Subcutaneous abdominal adipose tissue (tissue), 5 donors: ENCODE measurements around the gene CEP112.

Experiments used
- H3K27ac ChIP-seq: one replicate; pipeline ENCODE4 v1.7.0; 2013; ENCODE audit warnings: low read depth, mild to moderate bottlenecking, inconsistent platforms, low read length, moderate library complexity
- H3K27me3 ChIP-seq, 5 donors: one replicate each; pipeline ENCODE4 v1.7.0; 2013; ENCODE audit warnings: low read length in 5 of 5, inconsistent platforms in 1 of 5; ENCODE audit not compliant: control insufficient read depth in 5 of 5, insufficient read depth in 4 of 5
- H3K36me3 ChIP-seq, 5 donors: one replicate each; pipeline ENCODE4 v1.7.0; 2013; ENCODE audit warnings: low read length in 5 of 5; ENCODE audit not compliant: control insufficient read depth in 5 of 5, insufficient read depth in 5 of 5
- H3K4me1 ChIP-seq, 5 donors: one replicate each; pipeline ENCODE4 v1.7.0; 2013; ENCODE audit warnings: low read length in 5 of 5, mild to moderate bottlenecking in 3 of 5, moderate library complexity in 1 of 5; ENCODE audit not compliant: control insufficient read depth in 5 of 5, insufficient read depth in 5 of 5
- H3K4me3 ChIP-seq, 5 donors: one replicate each; pipeline ENCODE4 v1.7.0; 2013; ENCODE audit warnings: low read length in 5 of 5, low read depth in 1 of 5
- H3K9ac ChIP-seq, 5 donors: one replicate each; pipeline ENCODE4 v1.7.0; 2013; ENCODE audit warnings: low read length in 5 of 5, mild to moderate bottlenecking in 4 of 5, moderate library complexity in 3 of 5
- H3K9me3 ChIP-seq, 5 donors: one replicate each; pipeline ENCODE4 v1.7.0; 2013; ENCODE audit warnings: low read length in 5 of 5; ENCODE audit not compliant: control insufficient read depth in 5 of 5
- donor health status: healthy.
- donor health status: healthy.
- donor health status: healthy.
- donor health status: healthy.
- donor health status: healthy.

CEP112 gene

DNA sequence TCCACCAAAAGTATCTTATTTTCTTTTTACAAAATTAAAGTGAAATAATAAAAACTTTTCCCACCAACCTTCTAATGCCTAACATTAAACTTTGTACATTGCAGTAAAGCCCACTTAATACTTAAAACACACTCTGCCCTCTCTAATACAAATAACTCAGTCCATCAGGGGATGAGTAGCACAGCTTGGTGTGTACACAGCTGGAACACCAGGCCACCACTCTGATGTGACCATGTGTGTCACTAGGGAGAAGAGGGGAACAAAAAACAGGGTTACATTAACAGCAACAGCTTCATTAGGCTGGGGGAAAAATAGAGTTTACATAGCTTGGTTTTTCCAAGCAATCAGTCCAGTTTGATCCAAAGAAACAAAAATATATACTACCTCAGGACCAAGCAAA is 295.0 kb downstream of the CEP112 start:
- H3K4me3 ChIP-seq = no peak overlapping the region
- no peak overlapping the region for H3K27ac ChIP-seq
- no peaks in the 10 kb centered on the region for H3K4me1 ChIP-seq
- no peaks in the 10 kb centered on the region for H3K9me3 ChIP-seq
- H3K27me3 ChIP-seq = no peaks in the 10 kb centered on the region
- H3K9ac ChIP-seq = no peak overlapping the region
- peaks cover 0 to 6% (median 0%) of the 10 kb centered on the region in 5 donors for H3K36me3 ChIP-seq

DNA sequence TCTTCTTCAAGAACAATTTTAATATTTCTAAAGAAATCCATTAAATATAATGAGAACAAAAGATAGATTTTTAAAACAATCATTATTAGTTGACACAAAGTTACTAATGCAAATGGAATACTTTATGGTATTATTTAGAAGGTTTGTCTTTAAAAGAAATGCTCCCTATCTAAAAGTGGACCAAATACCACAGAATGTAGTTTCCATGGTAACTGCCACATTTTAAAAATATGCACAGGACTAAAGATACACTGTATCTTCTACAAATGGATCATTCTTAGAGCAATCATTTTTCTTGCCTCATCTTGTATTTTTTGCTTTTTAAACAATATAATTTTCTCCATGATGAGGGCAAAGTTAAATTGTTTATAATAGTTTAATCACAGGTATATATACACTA is 296.0 kb downstream of the CEP112 start:
- no peak overlapping the region for H3K4me3 ChIP-seq
- no peak overlapping the region for H3K27ac ChIP-seq
- H3K9me3 ChIP-seq = no peaks in the 10 kb centered on the region
- H3K36me3 ChIP-seq = peaks cover 0 to 4% (median 0%) of the 10 kb centered on the region in 5 donors
- H3K4me1 ChIP-seq = no peaks in the 10 kb centered on the region
- no peaks in the 10 kb centered on the region for H3K27me3 ChIP-seq
- H3K9ac ChIP-seq = no peak overlapping the region

DNA sequence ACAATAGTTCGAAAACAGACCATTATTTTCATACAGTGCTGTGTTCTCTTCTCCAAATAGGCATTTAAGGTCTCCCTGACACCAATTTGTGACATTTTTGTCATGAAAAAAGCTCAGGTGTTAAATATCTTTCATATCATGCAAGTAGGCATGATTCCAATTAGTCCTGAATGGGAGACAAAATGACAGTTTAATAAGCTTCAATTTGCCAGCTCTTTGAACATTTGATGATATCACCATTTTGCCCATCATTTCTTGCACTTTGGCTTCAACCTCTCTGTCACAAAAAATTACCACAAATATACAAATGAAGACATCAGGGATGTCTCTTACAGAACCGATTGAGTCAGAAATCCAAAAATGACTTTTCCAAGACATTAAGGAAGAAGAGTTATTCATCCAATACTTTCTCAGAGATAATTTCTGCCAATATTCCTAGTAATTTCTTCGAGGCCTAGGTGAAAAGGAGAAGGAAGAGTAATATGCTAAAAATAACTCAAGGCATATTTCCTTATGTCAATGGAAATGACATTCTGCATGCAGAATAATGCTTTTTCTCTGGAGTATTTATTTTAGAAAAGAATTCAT is 298.1 kb downstream of the CEP112 start:
- no peaks in the 10 kb centered on the region for H3K36me3 ChIP-seq
- no peaks in the 10 kb centered on the region for H3K9me3 ChIP-seq
- H3K4me1 ChIP-seq = no peaks in the 10 kb centered on the region
- no peaks in the 10 kb centered on the region for H3K27me3 ChIP-seq
- H3K4me3 ChIP-seq = no peak overlapping the region
- H3K9ac ChIP-seq = no peak overlapping the region
- H3K27ac ChIP-seq = no peak overlapping the region

DNA sequence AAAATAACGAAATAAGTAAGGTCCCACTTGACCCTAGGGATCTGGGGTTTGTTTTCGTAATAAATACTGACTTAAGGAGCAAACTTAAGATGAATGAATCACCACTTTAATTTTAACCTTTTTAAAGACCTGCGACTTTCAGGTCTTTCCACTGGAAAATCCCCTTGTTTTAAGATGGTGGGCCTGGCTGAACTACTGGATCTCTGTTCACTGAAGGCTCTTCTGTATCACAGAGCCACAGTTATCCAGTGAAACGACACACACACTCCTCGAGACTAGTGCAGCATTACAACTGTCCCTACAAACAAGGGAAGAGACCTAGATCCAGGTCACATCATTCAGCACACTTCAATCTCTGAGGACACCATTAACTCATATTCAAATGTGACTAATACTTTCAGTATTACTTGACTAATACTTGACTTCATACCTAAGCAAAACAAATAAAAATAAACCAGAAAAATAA is 299.0 kb downstream of the CEP112 start:
- Histone ChIP-seq H3K9ac (no peak overlapping the region), H3K9me3 (no peaks in the 10 kb centered on the region), H3K4me3 (no peak overlapping the region), H3K27ac (no peak overlapping the region), H3K27me3 (no peaks in the 10 kb centered on the region), H3K4me1 (no peaks in the 10 kb centered on the region), H3K36me3 (no peaks in the 10 kb centered on the region)

DNA sequence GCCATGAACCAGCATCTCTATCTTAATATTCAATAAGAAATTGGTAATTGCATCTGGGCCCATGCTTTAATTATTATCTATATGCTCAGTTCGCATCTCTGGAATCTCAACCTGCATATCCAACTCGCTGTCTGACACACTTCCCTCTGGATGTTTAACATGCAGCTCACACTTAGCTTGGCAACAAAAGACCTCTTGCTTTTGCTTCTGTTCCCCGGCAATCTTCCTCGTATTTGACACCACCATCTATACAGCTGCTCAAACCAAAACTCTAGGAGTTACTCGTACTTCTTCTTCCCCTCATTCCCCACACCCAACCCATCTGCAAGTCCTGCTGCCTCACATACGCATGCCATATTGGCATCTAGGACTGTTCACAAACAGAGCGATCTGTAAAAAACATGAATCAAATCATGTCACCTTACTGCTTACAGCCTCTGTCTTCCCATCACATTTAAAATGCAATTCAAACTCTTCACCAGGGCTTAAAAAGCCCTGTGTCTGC is 300.6 kb downstream of the CEP112 start:
- Histone ChIP-seq H3K27ac (no peak overlapping the region), H3K9me3 (no peaks in the 10 kb centered on the region), H3K36me3 (no peaks in the 10 kb centered on the region), H3K4me3 (no peak overlapping the region), H3K9ac (no peak overlapping the region), H3K4me1 (no peaks in the 10 kb centered on the region), H3K27me3 (no peaks in the 10 kb centered on the region)

DNA sequence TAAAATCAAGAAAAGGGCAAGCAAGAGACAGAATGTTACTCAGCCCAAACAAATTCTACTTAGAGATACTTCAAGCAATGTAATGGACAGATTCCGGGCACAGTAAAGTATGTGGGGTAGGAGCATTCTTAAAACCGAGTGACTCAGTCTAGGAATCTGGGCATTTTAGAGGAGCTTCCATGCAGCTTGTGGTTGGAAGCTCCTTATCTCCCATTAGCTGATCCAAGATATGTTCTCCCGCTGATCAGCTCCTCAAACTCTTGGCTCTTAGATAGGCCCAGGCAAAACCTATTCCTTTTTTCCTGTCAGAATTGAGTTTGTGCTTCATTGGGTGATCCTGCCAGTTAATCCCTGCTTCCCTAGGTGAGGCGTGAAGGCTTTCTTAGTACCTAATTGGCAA is 303.3 kb downstream of the CEP112 start:
- Histone ChIP-seq H3K36me3 (peaks cover 0 to 3% (median 0%) of the 10 kb centered on the region in 5 donors), H3K9me3 (no peaks in the 10 kb centered on the region), H3K27ac (no peak overlapping the region), H3K4me3 (no peak overlapping the region), H3K9ac (no peak overlapping the region), H3K4me1 (peaks cover 0 to 9% (median 0%) of the 10 kb centered on the region in 5 donors), H3K27me3 (no peaks in the 10 kb centered on the region)

DNA sequence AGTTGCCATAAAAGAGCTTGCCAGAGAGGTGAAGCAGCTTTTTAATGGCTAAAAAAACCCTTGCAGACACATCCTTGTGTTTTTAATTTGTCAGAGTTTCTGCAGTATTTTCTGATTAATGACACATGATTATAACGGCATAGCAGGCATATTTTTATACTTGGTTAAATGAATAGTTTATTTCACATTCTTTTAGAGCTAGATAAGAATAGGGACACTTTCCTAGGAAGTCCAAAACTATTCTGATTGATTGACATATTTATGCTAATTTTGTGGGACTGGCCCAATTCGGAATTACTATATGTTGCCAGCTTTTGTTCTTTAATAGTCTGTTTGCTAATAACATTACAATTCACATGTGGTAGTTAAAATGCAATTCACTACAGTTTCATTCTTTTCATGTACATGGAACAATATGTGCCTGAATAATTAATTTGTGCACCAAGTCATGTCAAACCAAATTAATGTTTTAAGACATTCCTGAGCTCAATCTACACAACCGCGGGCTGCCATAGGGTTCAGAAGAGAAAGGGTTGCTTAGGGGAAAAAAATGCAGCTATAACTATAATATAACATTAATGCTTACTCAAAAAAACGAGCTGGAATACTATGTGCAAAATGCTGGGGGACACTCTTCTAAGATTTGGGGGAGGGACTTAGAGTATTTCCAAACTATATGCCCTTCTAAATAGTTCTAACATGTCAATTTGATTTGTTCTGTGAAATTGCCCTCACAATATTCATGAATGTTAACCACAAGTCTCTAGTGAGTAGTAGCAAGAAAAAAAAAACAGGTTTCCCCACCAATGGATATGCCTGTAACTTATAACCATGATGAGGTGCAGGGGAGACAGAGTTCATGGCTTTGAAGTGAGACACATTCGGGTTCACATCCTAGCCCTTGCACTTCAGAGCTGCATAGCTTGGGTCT is 305.4 kb downstream of the CEP112 start:
- Histone ChIP-seq H3K27ac (no peak overlapping the region), H3K36me3 (peaks cover 0 to 3% (median 0%) of the 10 kb centered on the region in 5 donors), H3K9me3 (no peaks in the 10 kb centered on the region), H3K4me3 (no peak overlapping the region), H3K9ac (no peak overlapping the region), H3K4me1 (peaks cover 0 to 9% (median 0%) of the 10 kb centered on the region in 5 donors), H3K27me3 (no peaks in the 10 kb centered on the region)

DNA sequence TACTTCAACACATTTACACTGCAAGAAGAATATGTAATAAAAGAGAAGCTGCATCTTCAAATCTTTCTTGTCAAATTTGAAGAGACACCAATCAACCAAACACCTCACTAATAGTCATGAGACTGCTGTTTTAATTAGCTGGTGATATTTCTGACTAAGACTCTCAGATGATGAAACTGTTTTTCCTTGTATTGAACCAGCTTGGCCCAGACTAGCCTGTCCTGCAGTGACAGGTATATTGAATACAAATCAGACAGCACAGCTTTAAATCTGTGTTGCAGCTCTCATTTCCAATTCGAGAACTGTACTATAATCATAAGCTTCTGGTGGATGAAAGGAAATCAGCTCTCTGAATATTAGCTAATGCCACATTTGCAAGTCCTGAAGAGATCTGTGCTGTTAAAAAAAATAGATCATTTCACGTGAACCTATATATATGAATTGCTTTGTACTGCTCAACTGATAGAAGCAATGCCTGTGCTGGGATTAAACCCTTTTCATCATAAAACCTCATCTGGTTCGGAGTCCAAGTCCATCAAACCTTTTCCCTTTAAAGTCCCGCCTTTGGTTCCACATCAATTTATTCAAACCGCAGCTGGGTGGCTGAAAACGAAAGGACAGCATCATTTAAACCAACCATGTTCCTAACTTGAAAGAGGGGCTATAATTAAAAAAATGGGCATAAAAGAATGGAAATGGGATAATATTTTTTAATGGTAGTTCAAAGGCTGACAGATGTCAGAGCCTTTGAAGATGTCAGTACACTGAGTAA is 306.2 kb downstream of the CEP112 start:
- peaks cover 0 to 3% (median 0%) of the 10 kb centered on the region in 5 donors for H3K36me3 ChIP-seq
- no peak overlapping the region for H3K27ac ChIP-seq
- H3K4me3 ChIP-seq = no peak overlapping the region
- no peak overlapping the region for H3K9ac ChIP-seq
- H3K27me3 ChIP-seq = no peaks in the 10 kb centered on the region
- H3K9me3 ChIP-seq = no peaks in the 10 kb centered on the region
- peaks cover 0 to 9% (median 0%) of the 10 kb centered on the region in 5 donors for H3K4me1 ChIP-seq

DNA sequence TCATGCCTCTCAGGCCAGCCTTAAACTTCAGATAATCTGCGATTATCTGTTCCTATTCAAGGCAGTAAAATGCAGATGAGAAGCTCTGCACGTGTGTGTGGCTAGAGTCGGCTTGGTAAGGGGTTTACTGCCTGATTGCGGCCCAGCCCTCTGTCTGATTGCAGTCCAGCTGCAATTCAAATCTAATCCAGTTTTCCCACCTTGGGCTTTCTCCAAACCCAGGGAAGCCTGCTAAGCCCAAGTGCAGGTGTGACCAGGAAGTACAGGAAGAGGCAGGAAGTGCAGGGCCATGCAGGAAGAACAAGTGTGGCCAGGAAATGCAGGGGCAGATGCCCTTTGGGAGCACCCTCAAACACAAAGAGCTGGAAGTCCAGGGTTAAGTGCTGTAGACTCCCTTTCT is 314.9 kb downstream of the CEP112 start:
- Histone ChIP-seq H3K4me1 (no peaks in the 10 kb centered on the region), H3K36me3 (peaks cover 0 to 3% (median 0%) of the 10 kb centered on the region in 5 donors), H3K9me3 (peaks cover 0 to 14% (median 13%) of the 10 kb centered on the region in 5 donors), H3K4me3 (no peak overlapping the region), H3K9ac (no peak overlapping the region), H3K27ac (no peak overlapping the region), H3K27me3 (no peaks in the 10 kb centered on the region)
